ENCODE data around the gene CNTN4. TPM values are rescaled to one million over a fixed set of nuclear protein-coding genes. Genes with fewer than 3 reads are reported as not detected.

CNTN4 gene
- polyA plus RNA-seq, 1 donor (not counting 4 experiments of a cell fraction or from before 2014, with no cell fraction given) = not detected

GRCh38 chr3:2713923-2714322 is 615.3 kb downstream of the CNTN4 start:
- Histone ChIP-seq H3K79me2 (ENCODE audit: control insufficient read depth, insufficient read depth, low read length) (no peaks in the 10 kb centered on the region), H3K27ac (ENCODE audit: control insufficient read depth, insufficient read depth, low read length) (no peak overlapping the region), H2AFZ (ENCODE audit: control insufficient read depth, low read length) (no peak overlapping the region), H4K20me1 (ENCODE audit: control insufficient read depth, extremely low read depth, insufficient read depth, low read length) (no peaks in the 10 kb centered on the region), H3K9me3 (ENCODE audit: control insufficient read depth, low read depth, low read length) (no peaks in the 10 kb centered on the region), H3K9me1 (ENCODE audit: control insufficient read depth, extremely low read depth, insufficient read depth, low read length) (no peaks in the 10 kb centered on the region), H3K4me2 (ENCODE audit: control insufficient read depth, extremely low read depth, insufficient read depth, low read depth, low read length) (no peak overlapping the region), H3K9ac (ENCODE audit: control insufficient read depth, extremely low read depth, insufficient read depth, low read length) (no peak overlapping the region), H3K4me3 (ENCODE audit: control insufficient read depth in 2 of 3, extremely low read depth in 1 of 3, insufficient read depth in 2 of 3, low read depth in 1 of 3, low read length in 3 of 3) (no peak overlapping the region), H3K36me3 (ENCODE audit: control insufficient read depth in 2 of 2, extremely low read depth in 1 of 2, insufficient read depth in 2 of 2, low read length in 2 of 2) (no peaks in the 10 kb centered on the region), H3K4me1 (ENCODE audit: control insufficient read depth, extremely low read depth, insufficient read depth, low read length) (no peaks in the 10 kb centered on the region), H3K27me3 (ENCODE audit: control insufficient read depth, extremely low read depth, insufficient read depth, low read length) (no peaks in the 10 kb centered on the region)
- no peak for DNase-seq (ENCODE audit: low read depth, low spot score)
- TF ChIP-seq CTCF (optimal IDR thresholded peaks at IDR 0.05 in 1 of 3, IDR thresholded peaks at IDR 0.05 in 1 of 3, conservative IDR thresholded peaks at IDR 0.05 in 1 of 3; ENCODE audit: extremely low read depth in 1 of 3, insufficient read depth in 2 of 3, low read length in 3 of 3) (no peak), EZH2 (IDR thresholded peaks at IDR 0.05; ENCODE audit: low read length) (no peak)
- dilution Hi-C loops (cut with MboI; ENCODE audit: extremely low pct_ligation_motif_present, low sequenced_read_pairs) = no loop called here
- FAIRE-seq = no peak

DNA sequence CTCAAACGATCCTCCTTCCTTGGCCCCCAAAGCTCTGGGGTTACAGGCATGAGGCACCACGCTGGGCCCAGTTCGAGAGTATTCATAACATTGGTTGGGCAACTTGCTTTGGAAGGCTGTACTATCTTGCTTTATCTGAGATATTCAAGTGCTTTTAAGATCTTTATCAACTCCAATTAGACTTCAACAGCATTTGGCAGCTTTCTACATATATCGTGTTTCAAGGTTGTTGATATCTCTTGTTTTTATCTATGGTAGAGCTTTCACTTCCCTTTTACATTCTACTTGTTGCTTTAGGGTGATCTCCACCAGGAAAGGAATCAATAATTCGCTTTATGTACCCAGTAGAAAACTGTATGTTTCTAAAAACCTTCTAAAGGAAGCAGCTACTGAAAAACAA is 616.2 kb downstream of the CNTN4 start:
- no peak overlapping the region for H3K9ac ChIP-seq (ENCODE audit: control insufficient read depth, extremely low read depth, insufficient read depth, low read length)
- H3K27me3 ChIP-seq (ENCODE audit: control insufficient read depth, extremely low read depth, insufficient read depth, low read length) = no peaks in the 10 kb centered on the region
- no peaks in the 10 kb centered on the region for H3K9me3 ChIP-seq (ENCODE audit: control insufficient read depth, low read depth, low read length)
- no peak for TF ChIP-seq CTCF (optimal IDR thresholded peaks at IDR 0.05 in 1 of 3, IDR thresholded peaks at IDR 0.05 in 1 of 3, conservative IDR thresholded peaks at IDR 0.05 in 1 of 3; ENCODE audit: extremely low read depth in 1 of 3, insufficient read depth in 2 of 3, low read length in 3 of 3)
- H3K4me1 ChIP-seq (ENCODE audit: control insufficient read depth, extremely low read depth, insufficient read depth, low read length) = no peaks in the 10 kb centered on the region
- H3K4me3 ChIP-seq (ENCODE audit: control insufficient read depth in 2 of 3, extremely low read depth in 1 of 3, insufficient read depth in 2 of 3, low read depth in 1 of 3, low read length in 3 of 3) = no peak overlapping the region
- dilution Hi-C loops (cut with MboI; ENCODE audit: extremely low pct_ligation_motif_present, low sequenced_read_pairs) = no loop called here
- DNase-seq (ENCODE audit: low read depth, low spot score) (no peak), FAIRE-seq (no peak)
- no peak overlapping the region for H3K4me2 ChIP-seq (ENCODE audit: control insufficient read depth, extremely low read depth, insufficient read depth, low read depth, low read length)
- no peaks in the 10 kb centered on the region for H3K36me3 ChIP-seq (ENCODE audit: control insufficient read depth in 2 of 2, extremely low read depth in 1 of 2, insufficient read depth in 2 of 2, low read length in 2 of 2)
- no peaks in the 10 kb centered on the region for H3K79me2 ChIP-seq (ENCODE audit: control insufficient read depth, insufficient read depth, low read length)
- no peak overlapping the region for H2AFZ ChIP-seq (ENCODE audit: control insufficient read depth, low read length)
- no peak overlapping the region for H3K27ac ChIP-seq (ENCODE audit: control insufficient read depth, insufficient read depth, low read length)
- H4K20me1 ChIP-seq (ENCODE audit: control insufficient read depth, extremely low read depth, insufficient read depth, low read length) = no peaks in the 10 kb centered on the region
- H3K9me1 ChIP-seq (ENCODE audit: control insufficient read depth, extremely low read depth, insufficient read depth, low read length) = no peaks in the 10 kb centered on the region

Measured in keratinocyte (primary cell).